ENCODE measurements around the gene HEXB.
"Not testable (repeated sequence)": the region's sequence is repeated elsewhere in the genome, so short reads cannot be mapped to it uniquely, and the experiment has no call there.

HEXB gene

GRCh38 chr5:74655206-74655605, 29.8 kb upstream of the HEXB start:
- no peak overlapping the region for H3K27ac ChIP-seq

GRCh38 chr5:74655716-74656115, 29.3 kb upstream of the HEXB start:
- H3K4me3 ChIP-seq = no peak overlapping the region
- no peak overlapping the region for H3K27ac ChIP-seq

More at GRCh38 chr5:74655206-74655605, 29.8 kb upstream of the HEXB start:
- H3K4me3 ChIP-seq = no peak overlapping the region

- H3K27ac ChIP-seq = no peak overlapping the region
- no peak overlapping the region for H3K4me3 ChIP-seq
These were observed 27.9 kb upstream of the HEXB start for GRCh38 chr5:74657165-74657564.

- H3K4me3 ChIP-seq = no peak overlapping the region
- no peak overlapping the region for H3K27ac ChIP-seq
These were observed 25.9 kb upstream of the HEXB start for GRCh38 chr5:74659172-74659571.

GRCh38 chr5:74660140-74660539, 24.9 kb upstream of the HEXB start:
- Histone ChIP-seq H3K27ac (no peak overlapping the region), H3K4me3 (no peak overlapping the region)

GRCh38 chr5:74660873-74661272, 24.2 kb upstream of the HEXB start:
- H3K27ac ChIP-seq = no peak overlapping the region

GRCh38 chr5:74664551-74664950, 20.5 kb upstream of the HEXB start:
- H3K4me3 ChIP-seq = no peak overlapping the region
- H3K27ac ChIP-seq = no peak overlapping the region

More at GRCh38 chr5:74660873-74661272, 24.2 kb upstream of the HEXB start:
- no peak overlapping the region for H3K4me3 ChIP-seq

- Histone ChIP-seq H3K4me3 (no peak overlapping the region), H3K27ac (no peak overlapping the region)
These were observed 19.8 kb upstream of the HEXB start for GRCh38 chr5:74665273-74665672.

GRCh38 chr5:74665816-74666215, 19.2 kb upstream of the HEXB start:
- Histone ChIP-seq H3K4me3 (no peak overlapping the region), H3K27ac (no peak overlapping the region)

- H3K4me3 ChIP-seq = no peak overlapping the region
- H3K27ac ChIP-seq = no peak overlapping the region
These were observed 17.6 kb upstream of the HEXB start for GRCh38 chr5:74667396-74667795.

GRCh38 chr5:74669821-74670220, 15.2 kb upstream of the HEXB start:
- Histone ChIP-seq H3K27ac (no peak overlapping the region), H3K4me3 (no peak overlapping the region)

GRCh38 chr5:74670396-74671038, 14.5 kb upstream of the HEXB start:
- no peak overlapping the region for H3K27ac ChIP-seq

GRCh38 chr5:74672215-74672877, 12.7 kb upstream of the HEXB start:
- Histone ChIP-seq H3K4me3 (no peak overlapping the region), H3K27ac (no peak overlapping the region)

More at GRCh38 chr5:74670396-74671038, 14.5 kb upstream of the HEXB start:
- H3K4me3 ChIP-seq = no peak overlapping the region

- Histone ChIP-seq H3K27ac (no peak overlapping the region), H3K4me3 (peak overlapping the region in 1 of 7 experiments; percentile 15)
These were observed 11.8 kb upstream of the HEXB start for GRCh38 chr5:74673011-74673790.

GRCh38 chr5:74676466-74676865, 8.6 kb upstream of the HEXB start:
- not testable (repeated sequence) for H3K27ac ChIP-seq

GRCh38 chr5:74678123-74678522, 6.9 kb upstream of the HEXB start:
- not testable (repeated sequence) for H3K4me3 ChIP-seq, H3K27ac ChIP-seq

More at GRCh38 chr5:74676466-74676865, 8.6 kb upstream of the HEXB start:
- H3K4me3 ChIP-seq = not testable (repeated sequence)

GRCh38 chr5:74679300-74679699, 5.7 kb upstream of the HEXB start:
- not testable (repeated sequence) for H3K27ac ChIP-seq, H3K4me3 ChIP-seq

GRCh38 chr5:74679966-74680365, 5.1 kb upstream of the HEXB start:
- H3K27ac ChIP-seq = no peak overlapping the region
- H3K4me3 ChIP-seq = no peak overlapping the region

- peak overlapping the region; percentile 58 to 94 (median 89) for H3K4me3 ChIP-seq
- H3K27ac ChIP-seq = peak overlapping the region in 19 of 21 experiments; percentile 76 to 95 (median 90)
These were observed 1.1 kb downstream of the HEXB start for GRCh38 chr5:74685979-74686631.
